ENCODE results near the gene DMD.

GRCh38 chrX:31269914-31270313 is 1941.4 kb downstream of the DMD start:
- no peak for TF ChIP-seq POLR2A (IDR thresholded peaks at IDR 0.05; ENCODE audit: extremely low read depth, insufficient read length)
- TF ChIP-seq CTCF (IDR thresholded peaks at IDR 0.05; ENCODE audit: low read depth, low read length): no peak
- TF ChIP-seq MAX (IDR thresholded peaks at IDR 0.05; ENCODE audit: low read depth, low read length): no peak

Measured in NB4 (cell line).